K562 (cell line): ENCODE measurements around the gene LIN28B. TPM values are rescaled to one million over a fixed set of nuclear protein-coding genes. Genes with fewer than 3 reads are reported as not detected.

Experiments used
- ATAC-seq: fragments of 200-7000 bp; cut with Tn5 transposase; 3 replicates; pipeline ENCODE4 v1.9.1; 2020; ENCODE audit warnings: moderate library complexity
- BruUV-seq: library from RNA; stranded (reverse); fragments of 400-500 nt; replicated peaks from 2 replicates; lab custom pipeline; 2021; lab: Mats Ljungman, UMichigan
- CTCF ChIA-PET: fragments of 300-600 bp; formaldehyde crosslinking; extraction: SDS; loops from one replicate; lab custom pipeline; 2021; ENCODE audit warnings: low intra/inter-chr PET ratio; lab: Yijun Ruan, JAX
- POLR2A ChIA-PET: fragments of 300-600, 350-650 bp; sonication (Branson Sonifier 250); formaldehyde crosslinking; extraction: SDS; loops from one replicate; lab custom pipeline; 2021; ENCODE audit warnings: antibody characterized with exemption, inconsistent platforms; lab: Yijun Ruan, JAX
- DNase-seq, 4 experiments: peaks; one replicate each; pipeline versions ENCODE4 v3.0.0 to v3.0.0-alpha.2; 2011 to 2018; ENCODE audit warnings: low spot score in 3 of 4, mixed read lengths in 3 of 4; ENCODE audit errors: extremely low read depth in 1 of 4
- FAIRE-seq: peaks from 2 replicates; lab custom pipeline; 2011; peaks lifted over from hg19 to GRCh38; lab: Jason Lieb, UNC
- H2AFZ ChIP-seq: 2 replicates; pipeline ENCODE4 v1.6.0; 2011; ENCODE audit warnings: low read depth, low read length, control low read depth, inconsistent platforms
- H3K27ac ChIP-seq: fragments of 200-600 bp; 3 replicates; pipeline ENCODE4 v1.8.0; 2011; ENCODE audit warnings: low read depth, mild to moderate bottlenecking, control low read depth, inconsistent platforms, low read length, moderate library complexity, mixed read lengths; ENCODE audit errors: extremely low read depth
- H3K27me3 ChIP-seq, 2 experiments: fragments of 300-600 bp in 1 of 2; 2 replicates in 1 of 2; 3 replicates in 1 of 2; pipeline versions ENCODE4 v1.6.0 to v1.8.0; 2011; ENCODE audit warnings: inconsistent platforms in 2 of 2, low read length in 2 of 2, mild to moderate bottlenecking in 1 of 2, mixed read lengths in 1 of 2, moderate library complexity in 1 of 2; ENCODE audit not compliant: control insufficient read depth in 2 of 2, insufficient read depth in 2 of 2
- H3K36me3 ChIP-seq: fragments of 300-600 bp; 3 replicates; pipeline ENCODE4 v1.8.0; 2011; ENCODE audit warnings: mild to moderate bottlenecking, low read length, inconsistent platforms; ENCODE audit not compliant: control insufficient read depth, insufficient read depth
- H3K4me1 ChIP-seq, 2 experiments: fragments of 200-600 bp in 1 of 2; replicated peaks in 1 of 2; 2 replicates in 1 of 2; 3 replicates in 1 of 2; pipeline versions ENCODE4 v1.5.1 to v1.8.0; 2011; ENCODE audit warnings: inconsistent platforms in 2 of 2, low read length in 2 of 2, mild to moderate bottlenecking in 1 of 2, mixed read lengths in 1 of 2, moderate library complexity in 1 of 2; ENCODE audit not compliant: control insufficient read depth in 2 of 2, insufficient read depth in 2 of 2
- H3K4me2 ChIP-seq: 2 replicates; pipeline ENCODE4 v1.6.1; 2011; ENCODE audit warnings: low read length, control low read depth, inconsistent platforms, mixed read lengths; ENCODE audit not compliant: insufficient read depth
- H3K4me3 ChIP-seq: fragments of 200-600 bp; sonication (generic), shearing (Covaris generic); 2 replicates; pipeline ENCODE4 v1.5.1; 2016; ENCODE audit warnings: control low read depth, inconsistent platforms
- H3K79me2 ChIP-seq: fragments of 200-600 bp; 3 replicates; pipeline ENCODE4 v1.8.0; 2011; ENCODE audit warnings: low read length, inconsistent platforms; ENCODE audit not compliant: control insufficient read depth, insufficient read depth
- H3K9ac ChIP-seq, 2 experiments: 2 replicates each; pipeline versions ENCODE4 v1.6.0 to v1.6.1; 2011; ENCODE audit warnings: low read depth in 2 of 2, low read length in 2 of 2, control low read depth in 1 of 2, inconsistent platforms in 1 of 2, mild to moderate bottlenecking in 1 of 2, mixed read lengths in 1 of 2; ENCODE audit not compliant: insufficient read depth in 1 of 2
- H3K9me1 ChIP-seq: one replicate; pipeline ENCODE4 v1.6.0; 2011; ENCODE audit warnings: inconsistent platforms, mild to moderate bottlenecking, low read length, moderate library complexity; ENCODE audit not compliant: control insufficient read depth, insufficient read depth
- H3K9me3 ChIP-seq: replicated peaks from 2 replicates; pipeline ENCODE4 v1.5.1; 2011; ENCODE audit warnings: low read depth, low read length, inconsistent platforms; ENCODE audit not compliant: control insufficient read depth, insufficient read depth
- H4K20me1 ChIP-seq: replicated peaks from 2 replicates; pipeline ENCODE4 v1.6.1; 2011; ENCODE audit warnings: low read length, inconsistent platforms, mixed read lengths; ENCODE audit not compliant: control insufficient read depth, insufficient read depth
- EP400 ChIP-seq: fragments of 450-650 bp; IDR thresholded peaks from 2 replicates; pipeline ENCODE4 v1.6.1; 2017; ENCODE audit warnings: antibody characterized with exemption, mild to moderate bottlenecking, moderate library complexity
- FOXM1 ChIP-seq, 2 experiments: fragments of 450-650 bp in 1 of 2; sonication (generic) in 1 of 2; formaldehyde crosslinking in 1 of 2; IDR thresholded peaks; 2 replicates each; pipeline versions ENCODE4 v1.6.1 to v1.9.0; 2017 to 2022; ENCODE audit warnings: low read depth in 2 of 2, mild to moderate bottlenecking in 2 of 2, missing genetic modification reagents in 1 of 2, moderate library complexity in 1 of 2
- MECOM ChIP-seq: fragments of 250-450 bp; sonication (Bioruptor Pico); IDR thresholded peaks from 2 replicates; pipeline ENCODE4 v1.8.0; 2022; ENCODE audit warnings: inconsistent platforms
- NFYB ChIP-seq: IDR thresholded peaks from 2 replicates; pipeline ENCODE4 v1.6.1; 2011; ENCODE audit warnings: mild to moderate bottlenecking, moderate library complexity; ENCODE audit not compliant: insufficient read length; ENCODE audit errors: extremely low read depth
- VEZF1 ChIP-seq: fragments of 200-800 bp; sonication (Bioruptor generic); IDR thresholded peaks from 2 replicates; pipeline ENCODE4 v1.6.1; 2017; ENCODE audit warnings: missing genetic modification characterization, missing compliant biosample characterization
- YY1 ChIP-seq, 3 experiments: IDR thresholded peaks; 2 replicates each; pipeline ENCODE4 v1.6.1; 2011; ENCODE audit warnings: low read length in 2 of 3, mild to moderate bottlenecking in 2 of 3, moderate library complexity in 2 of 3, borderline replicate concordance in 1 of 3, control low read depth in 1 of 3, low read depth in 1 of 3; ENCODE audit not compliant: insufficient read depth in 3 of 3, insufficient replicate concordance in 2 of 3, control insufficient read depth in 1 of 3, insufficient read length in 1 of 3; ENCODE audit errors: extremely low read depth in 1 of 3
- ZBTB5 ChIP-seq: fragments of 450-650 bp; IDR thresholded peaks from 2 replicates; pipeline ENCODE4 v1.6.1; 2017; ENCODE audit warnings: antibody characterized with exemption
- ZBTB8A ChIP-seq: fragments of 450-650 bp; IDR thresholded peaks from 2 replicates; pipeline ENCODE4 v1.6.1; 2018; ENCODE audit warnings: mild to moderate bottlenecking, moderate library complexity; ENCODE audit not compliant: partially characterized antibody
- ZNF655 ChIP-seq: fragments of 250-450 bp; sonication (Bioruptor Pico); IDR thresholded peaks from 2 replicates; pipeline ENCODE4 v1.5.0; 2021
- WGBS: fragments of 100-300 bp; shearing (Covaris generic); methylation state at CpG from one replicate; pipeline ENCODE4 v1.1.6; 2016; ENCODE audit warnings: low coverage, mixed read lengths; ENCODE audit not compliant: insufficient coverage; ENCODE audit errors: missing lambda C conversion rate; 5-methylcytosine and 5-hydroxymethylcytosine counted together
- in situ Hi-C: fragments of 300-500 bp; cut with MboI; formaldehyde crosslinking; loops from 4 replicates; pipeline ENCODE4 v1.15.0; 2018; ENCODE audit warnings: inconsistent platforms, mixed read lengths
- intact Hi-C: fragments of 100-400 bp; cut with micrococcal nuclease; formaldehyde crosslinking; loops from 2 replicates; pipeline ENCODE4 v1.14.2; 2022
- polyA plus RNA-seq, 8 experiments: library from polyadenylated mRNA; depleted of rRNA in 4 of 8; stranded (reverse) in 5 of 8; unstranded in 3 of 8; fragments of >200 nt; fragmentation: Nextera tagmentation in 2 of 8; fragmentation: Illumina TruSeq in 1 of 8; extraction: Ambion mirVana in 2 of 8; extraction: Trizol in 1 of 8; gene quantifications; 2 replicates each; pipeline versions ENCODE4 v1.2.1 to v1.2.3, GENCODE V29; 2011 to 2014; ENCODE audit warnings: inconsistent platforms in 1 of 8, missing spikeins in 1 of 8
- total RNA-seq, 7 experiments: library from RNA; depleted of rRNA in 6 of 7; stranded (reverse); fragments of >200 nt in 6 of 7; fragmentation: Illumina TruSeq in 2 of 7; extraction: Trizol in 2 of 7; gene quantifications; 2 replicates each; pipeline versions ENCODE4 v1.2.1 to v1.2.3, GENCODE V29; 2011 to 2021; ENCODE audit warnings: low replicate concordance in 1 of 7

LIN28B gene
- total and polyA plus RNA-seq, 9 of the 15 experiments (the other 6 are each of a cell fraction or from before 2014, with no cell fraction given): 20.9 to 77.3 (median 42.1) TPM

- TF ChIP-seq VEZF1 (peak; percentile 25; the same call in 1 of the 2 replicates), ZNF655 (no peak), YY1 (IDR thresholded peaks at IDR 0.05; ENCODE audit: borderline replicate concordance in 1 of 3, control insufficient read depth in 1 of 3, extremely low read depth in 1 of 3, insufficient read depth in 3 of 3, insufficient read length in 1 of 3, insufficient replicate concordance in 2 of 3, low read depth in 1 of 3, low read length in 2 of 3) (peak in 1 of 3 experiments; percentile 90)
These were observed 13.1 kb upstream of the LIN28B start (continued) for GRCh38 chr6:104943781-104944180.

- ATAC-seq: no peak
- Histone ChIP-seq H3K9ac (no peak overlapping the region), H3K4me3 (no peak overlapping the region), H3K27ac (no peak overlapping the region), H3K4me1 (peaks cover 6 to 8% of the 10 kb centered on the region in 2 experiments; a peak in 4 of 5 replicates), H3K4me2 (no peak overlapping the region), H3K27me3 (no peaks in the 10 kb centered on the region), H3K36me3 (no peaks in the 10 kb centered on the region), H3K9me1 (no peaks in the 10 kb centered on the region), H2AFZ (peak overlapping the region; percentile 42; the same call in 1 of the 2 replicates)
- in situ Hi-C loops: no loop called here
- CTCF ChIA-PET: no interaction called here
- FAIRE-seq: no peak
- intact Hi-C loops: no loop called here
- 31% methylated on average over 2 of the region's 2 CpGs for WGBS
- no peak for TF ChIP-seq ZBTB8A
- no peak for TF ChIP-seq ZBTB5
- TF ChIP-seq MECOM (CRISPR knock-in tag): no peak
- no peak for TF ChIP-seq EP400
- TF ChIP-seq NFYB: no peak
- no peak for TF ChIP-seq FOXM1 (IDR thresholded peaks at IDR 0.05; ENCODE audit: low read depth)
- no peak for TF ChIP-seq FOXM1 (CRISPR knock-in tag; IDR thresholded peaks at IDR 0.05; ENCODE audit: low read depth)
- TF ChIP-seq, all 486 proteins: peak for 0
- POLR2A ChIA-PET: interaction anchor here (2.4 kb wide), 1 partner anchor 10 kb away, joined by 6 read pairs; no protein-coding TSS in a partner anchor
- Histone ChIP-seq H4K20me1 (no peaks in the 10 kb centered on the region), H3K9me3 (no peaks in the 10 kb centered on the region), H3K79me2 (peaks cover 10% of the 10 kb centered on the region; the same call in 1 of the 3 replicates)
- DNase-seq: no peak
- no TSS peak for BruUV-seq
These were observed 7.7 kb upstream of the LIN28B start for GRCh38 chr6:104949206-104949605.
